HG03103 (cell line): ENCODE results near the gene ARF1.

ENCODE experiments used
- ATAC-seq: cut with Tn5 transposase; IDR thresholded peaks from one replicate; pipeline ENCODE4 v1.9.1; 2021; ENCODE audit warnings: low read depth; ENCODE audit not compliant: unreplicated experiment

The ARF1 gene

GRCh38 chr1:228068359-228068758 is 14.1 kb upstream of the ARF1 start:
- ATAC-seq = no peak

GRCh38 chr1:228070173-228070572 is 12.3 kb upstream of the ARF1 start:
- no peak for ATAC-seq

- ATAC-seq = no peak
These were observed 11.7 kb upstream of the ARF1 start for GRCh38 chr1:228070851-228071250.

GRCh38 chr1:228071839-228072657 is 10.5 kb upstream of the ARF1 start:
- no peak for ATAC-seq

- no peak for ATAC-seq
These were observed 9.9 kb upstream of the ARF1 start for GRCh38 chr1:228072658-228073043.

GRCh38 chr1:228073061-228073856 is 9.2 kb upstream of the ARF1 start:
- no peak for ATAC-seq

- ATAC-seq = no peak
These were observed 8.5 kb upstream of the ARF1 start for GRCh38 chr1:228073857-228074545.

GRCh38 chr1:228074954-228075730 is 7.4 kb upstream of the ARF1 start:
- ATAC-seq = no peak

- ATAC-seq = no peak
These were observed 6.7 kb upstream of the ARF1 start for GRCh38 chr1:228075801-228076271.

GRCh38 chr1:228076796-228077430 is 5.6 kb upstream of the ARF1 start:
- ATAC-seq = no peak

GRCh38 chr1:228077565-228078330 is 4.8 kb upstream of the ARF1 start:
- no peak for ATAC-seq

- no peak for ATAC-seq
These were observed 3.5 kb upstream of the ARF1 start for GRCh38 chr1:228079013-228079412.

- no peak for ATAC-seq
These were observed 2.8 kb upstream of the ARF1 start for GRCh38 chr1:228079601-228080263.

GRCh38 chr1:228081144-228081543 is 1.4 kb upstream of the ARF1 start:
- no peak for ATAC-seq

- ATAC-seq = peak; percentile 3
These were observed 812 bp upstream of the ARF1 start for GRCh38 chr1:228081578-228082213.

GRCh38 chr1:228082918-228083870 is 686 bp downstream of the ARF1 start:
- ATAC-seq = peak; percentile 9

GRCh38 chr1:228083871-228084278 is 1.4 kb downstream of the ARF1 start:
- ATAC-seq = no peak
